CD4-positive, alpha-beta T cell treated with Interleukin-17A for 1 hour (primary cell): Measurements from ENCODE around the gene DCLK1.
A peak's percentile ranks its signal among the peaks of the same experiment; 100 is the strongest.

ENCODE experiments used
- DNase-seq: peaks from one replicate; pipeline ENCODE4 v3.0.0-alpha.2; 2020

The DCLK1 gene

GRCh38 chr13:35854286-35854685 lies 276.9 kb downstream of the DCLK1 start:
- no peak for DNase-seq

- no peak for DNase-seq
Observed at GRCh38 chr13:35851881-35852280, 279.3 kb downstream of the DCLK1 start.

GRCh38 chr13:35851356-35851755 lies 279.8 kb downstream of the DCLK1 start:
- no peak for DNase-seq

GRCh38 chr13:35850569-35850968 lies 280.6 kb downstream of the DCLK1 start:
- DNase-seq, result no peak

- DNase-seq, result no peak
Observed at GRCh38 chr13:35849256-35849644, 281.9 kb downstream of the DCLK1 start.

GRCh38 chr13:35848336-35849255 lies 282.6 kb downstream of the DCLK1 start:
- no peak for DNase-seq

- DNase-seq, result no peak
Observed at GRCh38 chr13:35843272-35843671, 287.9 kb downstream of the DCLK1 start.

- DNase-seq, result no peak
Observed at GRCh38 chr13:35841060-35841521, 290.1 kb downstream of the DCLK1 start.

- no peak for DNase-seq
Observed at GRCh38 chr13:35839806-35840205, 291.4 kb downstream of the DCLK1 start.

- DNase-seq, result no peak
Observed at GRCh38 chr13:35838356-35838755, 292.8 kb downstream of the DCLK1 start.

- no peak for DNase-seq
Observed at GRCh38 chr13:35836446-35836845, 294.7 kb downstream of the DCLK1 start.

GRCh38 chr13:35835989-35836388 lies 295.2 kb downstream of the DCLK1 start:
- no peak for DNase-seq

- DNase-seq, result no peak
Observed at GRCh38 chr13:35833608-35834275, 297.4 kb downstream of the DCLK1 start.

- no peak for DNase-seq
Observed at GRCh38 chr13:35833031-35833430, 298.2 kb downstream of the DCLK1 start.

- DNase-seq, result no peak
Observed at GRCh38 chr13:35832551-35832950, 298.6 kb downstream of the DCLK1 start.

GRCh38 chr13:35830850-35831450 lies 300.2 kb downstream of the DCLK1 start:
- no peak for DNase-seq

GRCh38 chr13:35826626-35827254 lies 304.4 kb downstream of the DCLK1 start:
- DNase-seq, result no peak

- no peak for DNase-seq
Observed at GRCh38 chr13:35824825-35825224, 306.4 kb downstream of the DCLK1 start.

- no peak for DNase-seq
Observed at GRCh38 chr13:35824395-35824794, 306.8 kb downstream of the DCLK1 start.

GRCh38 chr13:35822666-35823065 lies 308.5 kb downstream of the DCLK1 start:
- no peak for DNase-seq

GRCh38 chr13:35818633-35819067 lies 312.5 kb downstream of the DCLK1 start:
- peak; percentile 1 for DNase-seq

- no peak for DNase-seq
Observed at GRCh38 chr13:35817642-35818607, 313.3 kb downstream of the DCLK1 start.
